K562 (cell line): Measurements from ENCODE around the gene MPI. TPM values are rescaled to one million over a fixed set of nuclear protein-coding genes. Genes with fewer than 3 reads are reported as not detected.

ENCODE experiments used
- ARHGAP35 ChIP-seq: fragments of 450-650 bp; IDR thresholded peaks from 2 replicates; pipeline ENCODE4 v1.6.1; 2018; ENCODE audit not compliant: partially characterized antibody
- BCL6 ChIP-seq: fragments of 250-450 bp; sonication (Bioruptor Pico); IDR thresholded peaks from 2 replicates; pipeline ENCODE4 v1.4.0; 2020
- CHD1 ChIP-seq: fragments of 200-600 bp; sonication (generic); IDR thresholded peaks from one replicate; pipeline ENCODE4 v1.6.1; 2012; ENCODE audit warnings: mild to moderate bottlenecking, moderate library complexity, low read length, inconsistent platforms
- ETV6 ChIP-seq, 3 experiments: fragments of 150-350 bp in 1 of 3; sonication (generic) in 1 of 3; formaldehyde crosslinking in 1 of 3; IDR thresholded peaks; 2 replicates each; pipeline versions ENCODE4 v1.6.1 to v1.8.0; 2014 to 2022; ENCODE audit warnings: borderline replicate concordance in 2 of 3, low read depth in 2 of 3, antibody characterized with exemption in 1 of 3, low read length in 1 of 3, mild to moderate bottlenecking in 1 of 3, missing genetic modification reagents in 1 of 3
- FUS ChIP-seq: fragments of 200-400 bp; formaldehyde crosslinking; optimal IDR thresholded peaks from 2 replicates; pipeline ENCODE3; 2017; ENCODE audit warnings: low read depth, low read length
- GATAD2A ChIP-seq: fragments of 450-650 bp; IDR thresholded peaks from 2 replicates; pipeline ENCODE4 v1.6.1; 2017
- GATAD2B ChIP-seq: fragments of 450-650 bp; IDR thresholded peaks from 2 replicates; pipeline ENCODE4 v1.6.1; 2017; ENCODE audit warnings: mild to moderate bottlenecking, borderline replicate concordance
- GTF2F1 ChIP-seq: IDR thresholded peaks from 2 replicates; pipeline ENCODE4 v1.6.1; 2011; ENCODE audit warnings: low read depth, low read length, improper control_type of control experiment
- HNRNPK ChIP-seq: fragments of 200-400 bp; formaldehyde crosslinking; IDR thresholded peaks from one replicate; pipeline ENCODE4 v1.6.1; 2018; ENCODE audit warnings: mild to moderate bottlenecking, low read depth, low read length; ENCODE audit not compliant: poor library complexity, severe bottlenecking
- LARP7 ChIP-seq: fragments of 450-650 bp; IDR thresholded peaks from 2 replicates; pipeline ENCODE4 v1.6.1; 2016
- LCOR ChIP-seq: sonication (generic); formaldehyde crosslinking; IDR thresholded peaks from 2 replicates; pipeline ENCODE4 v1.8.0; 2022; ENCODE audit warnings: mild to moderate bottlenecking, missing genetic modification reagents
- MED1 ChIP-seq: sonication (generic); formaldehyde crosslinking; IDR thresholded peaks from 2 replicates; pipeline ENCODE4 v1.8.1; 2023; ENCODE audit warnings: missing genetic modification reagents, borderline replicate concordance
- NFATC3 ChIP-seq: fragments of 450-650 bp; IDR thresholded peaks from 2 replicates; pipeline ENCODE4 v1.6.1; 2017; ENCODE audit warnings: mild to moderate bottlenecking
- PHF20 ChIP-seq: fragments of 450-650 bp; IDR thresholded peaks from 2 replicates; pipeline ENCODE4 v1.6.1; 2018; ENCODE audit not compliant: partially characterized antibody
- ZBTB9 ChIP-seq: fragments of 450-650 bp; formaldehyde crosslinking; IDR thresholded peaks from 2 replicates; pipeline ENCODE4 v1.4.0; 2020; ENCODE audit warnings: mild to moderate bottlenecking, moderate library complexity
- ZNF707 ChIP-seq: fragments of 250-450 bp; sonication (Bioruptor Pico); conservative IDR thresholded peaks from 2 replicates; pipeline ENCODE4 v1.8.0; 2022; ENCODE audit warnings: inconsistent platforms, mild to moderate bottlenecking, moderate library complexity
- ZNF785 ChIP-seq: fragments of 250-450 bp; sonication (Bioruptor Pico); IDR thresholded peaks from 2 replicates; pipeline ENCODE4 v1.4.0; 2020; ENCODE audit warnings: mild to moderate bottlenecking
- ZSCAN29 ChIP-seq: fragments of 450-650 bp; IDR thresholded peaks from 2 replicates; pipeline ENCODE4 v1.6.1; 2017
- polyA plus RNA-seq, 8 experiments: library from polyadenylated mRNA; depleted of rRNA in 4 of 8; stranded (reverse) in 5 of 8; unstranded in 3 of 8; fragments of >200 nt; fragmentation: Nextera tagmentation in 2 of 8; fragmentation: Illumina TruSeq in 1 of 8; extraction: Ambion mirVana in 2 of 8; extraction: Trizol in 1 of 8; gene quantifications; 2 replicates each; pipeline versions ENCODE4 v1.2.1 to v1.2.3, GENCODE V29; 2011 to 2014; ENCODE audit warnings: inconsistent platforms in 1 of 8, missing spikeins in 1 of 8
- total RNA-seq, 7 experiments: library from RNA; depleted of rRNA in 6 of 7; stranded (reverse); fragments of >200 nt in 6 of 7; fragmentation: Illumina TruSeq in 2 of 7; extraction: Trizol in 2 of 7; gene quantifications; 2 replicates each; pipeline versions ENCODE4 v1.2.1 to v1.2.3, GENCODE V29; 2011 to 2021; ENCODE audit warnings: low replicate concordance in 1 of 7
- TF ChIP-seq, protein P1 (sequence below), 2 experiments: fragments of 450-650 bp; conservative IDR thresholded peaks; 2 replicates each; pipeline ENCODE4 v1.6.1; 2017; ENCODE audit warnings: mild to moderate bottlenecking in 2 of 2, moderate library complexity in 2 of 2
- TF ChIP-seq, protein P2 (sequence below): fragments of 450-650 bp; IDR thresholded peaks from 2 replicates; pipeline ENCODE4 v1.6.1; 2017; ENCODE audit warnings: antibody characterized with exemption
- TF ChIP-seq, protein P3 (sequence below): fragments of 250-450 bp; sonication (Bioruptor Pico); IDR thresholded peaks from 2 replicates; pipeline ENCODE4 v1.4.0; 2020; ENCODE audit warnings: mild to moderate bottlenecking, moderate library complexity

Gene MPI
- total and polyA plus RNA-seq, 9 of the 15 experiments (the other 6 are each of a cell fraction or from before 2014, with no cell fraction given) = 30.7 to 105 (median 40.5) TPM

GRCh38 chr15:74937590-74938371, 47.9 kb downstream of the MPI start, which contains the start of gene COX5A (continued):
- TF ChIP-seq BCL6 (CRISPR knock-in tag) (no peak), GATAD2B (peak; percentile 64; the same call in 1 of the 2 replicates), LARP7 (0 out of 2 replicates have a peak, but pooled peaks have one; percentile 21), PHF20 (peak; percentile 76), NFATC3 (no peak), ZBTB9 (CRISPR knock-in tag) (no peak), ETV6 (IDR thresholded peaks at IDR 0.05; ENCODE audit: borderline replicate concordance in 1 of 2, low read depth in 2 of 2, low read length in 1 of 2) (no peak), ETV6 (CRISPR knock-in tag; IDR thresholded peaks at IDR 0.05; ENCODE audit: borderline replicate concordance) (no peak), ZNF707 (CRISPR knock-in tag) (no peak), GTF2F1 (no peak), CHD1 (no peak), ARHGAP35 (no peak), HNRNPK (no peak), GATAD2A (peak; percentile 80; the same call in 1 of the 2 replicates), LCOR (CRISPR knock-in tag) (peak; percentile 80), FUS (peak; percentile 31), ZNF785 (CRISPR knock-in tag) (no peak), ZSCAN29 (no peak), MED1 (CRISPR knock-in tag) (no peak)
- TF ChIP-seq, protein P1, sequence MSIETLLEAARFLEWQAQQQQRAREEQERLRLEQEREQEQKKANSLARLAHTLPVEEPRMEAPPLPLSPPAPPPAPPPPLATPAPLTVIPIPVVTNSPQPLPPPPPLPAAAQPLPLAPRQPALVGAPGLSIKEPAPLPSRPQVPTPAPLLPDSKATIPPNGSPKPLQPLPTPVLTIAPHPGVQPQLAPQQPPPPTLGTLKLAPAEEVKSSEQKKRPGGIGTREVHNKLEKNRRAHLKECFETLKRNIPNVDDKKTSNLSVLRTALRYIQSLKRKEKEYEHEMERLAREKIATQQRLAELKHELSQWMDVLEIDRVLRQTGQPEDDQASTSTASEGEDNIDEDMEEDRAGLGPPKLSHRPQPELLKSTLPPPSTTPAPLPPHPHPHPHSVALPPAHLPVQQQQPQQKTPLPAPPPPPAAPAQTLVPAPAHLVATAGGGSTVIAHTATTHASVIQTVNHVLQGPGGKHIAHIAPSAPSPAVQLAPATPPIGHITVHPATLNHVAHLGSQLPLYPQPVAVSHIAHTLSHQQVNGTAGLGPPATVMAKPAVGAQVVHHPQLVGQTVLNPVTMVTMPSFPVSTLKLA (conservative IDR thresholded peaks at IDR 0.05) = peak; percentile 65 to 89; a peak in 3 of 4 replicates
- TF ChIP-seq, protein P2, sequence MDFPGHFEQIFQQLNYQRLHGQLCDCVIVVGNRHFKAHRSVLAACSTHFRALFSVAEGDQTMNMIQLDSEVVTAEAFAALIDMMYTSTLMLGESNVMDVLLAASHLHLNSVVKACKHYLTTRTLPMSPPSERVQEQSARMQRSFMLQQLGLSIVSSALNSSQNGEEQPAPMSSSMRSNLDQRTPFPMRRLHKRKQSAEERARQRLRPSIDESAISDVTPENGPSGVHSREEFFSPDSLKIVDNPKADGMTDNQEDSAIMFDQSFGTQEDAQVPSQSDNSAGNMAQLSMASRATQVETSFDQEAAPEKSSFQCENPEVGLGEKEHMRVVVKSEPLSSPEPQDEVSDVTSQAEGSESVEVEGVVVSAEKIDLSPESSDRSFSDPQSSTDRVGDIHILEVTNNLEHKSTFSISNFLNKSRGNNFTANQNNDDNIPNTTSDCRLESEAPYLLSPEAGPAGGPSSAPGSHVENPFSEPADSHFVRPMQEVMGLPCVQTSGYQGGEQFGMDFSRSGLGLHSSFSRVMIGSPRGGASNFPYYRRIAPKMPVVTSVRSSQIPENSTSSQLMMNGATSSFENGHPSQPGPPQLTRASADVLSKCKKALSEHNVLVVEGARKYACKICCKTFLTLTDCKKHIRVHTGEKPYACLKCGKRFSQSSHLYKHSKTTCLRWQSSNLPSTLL = no peak
- TF ChIP-seq, protein P3, sequence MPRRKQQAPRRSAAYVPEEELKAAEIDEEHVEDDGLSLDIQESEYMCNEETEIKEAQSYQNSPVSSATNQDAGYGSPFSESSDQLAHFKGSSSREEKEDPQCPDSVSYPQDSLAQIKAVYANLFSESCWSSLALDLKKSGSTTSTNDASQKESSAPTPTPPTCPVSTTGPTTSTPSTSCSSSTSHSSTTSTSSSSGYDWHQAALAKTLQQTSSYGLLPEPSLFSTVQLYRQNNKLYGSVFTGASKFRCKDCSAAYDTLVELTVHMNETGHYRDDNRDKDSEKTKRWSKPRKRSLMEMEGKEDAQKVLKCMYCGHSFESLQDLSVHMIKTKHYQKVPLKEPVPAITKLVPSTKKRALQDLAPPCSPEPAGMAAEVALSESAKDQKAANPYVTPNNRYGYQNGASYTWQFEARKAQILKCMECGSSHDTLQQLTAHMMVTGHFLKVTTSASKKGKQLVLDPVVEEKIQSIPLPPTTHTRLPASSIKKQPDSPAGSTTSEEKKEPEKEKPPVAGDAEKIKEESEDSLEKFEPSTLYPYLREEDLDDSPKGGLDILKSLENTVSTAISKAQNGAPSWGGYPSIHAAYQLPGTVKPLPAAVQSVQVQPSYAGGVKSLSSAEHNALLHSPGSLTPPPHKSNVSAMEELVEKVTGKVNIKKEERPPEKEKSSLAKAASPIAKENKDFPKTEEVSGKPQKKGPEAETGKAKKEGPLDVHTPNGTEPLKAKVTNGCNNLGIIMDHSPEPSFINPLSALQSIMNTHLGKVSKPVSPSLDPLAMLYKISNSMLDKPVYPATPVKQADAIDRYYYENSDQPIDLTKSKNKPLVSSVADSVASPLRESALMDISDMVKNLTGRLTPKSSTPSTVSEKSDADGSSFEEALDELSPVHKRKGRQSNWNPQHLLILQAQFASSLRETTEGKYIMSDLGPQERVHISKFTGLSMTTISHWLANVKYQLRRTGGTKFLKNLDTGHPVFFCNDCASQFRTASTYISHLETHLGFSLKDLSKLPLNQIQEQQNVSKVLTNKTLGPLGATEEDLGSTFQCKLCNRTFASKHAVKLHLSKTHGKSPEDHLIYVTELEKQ (CRISPR knock-in tag) = no peak
